HG03064 (cell line): ENCODE data around the gene TBC1D2.

Experiments
- ATAC-seq: cut with Tn5 transposase; IDR thresholded peaks from one replicate; pipeline ENCODE4 v1.9.1; 2021; ENCODE audit warnings: low read depth; ENCODE audit not compliant: unreplicated experiment

Gene TBC1D2

GRCh38 chr9:98219364-98219716 is 36.1 kb downstream of the TBC1D2 start:
- ATAC-seq: no peak

DNA sequence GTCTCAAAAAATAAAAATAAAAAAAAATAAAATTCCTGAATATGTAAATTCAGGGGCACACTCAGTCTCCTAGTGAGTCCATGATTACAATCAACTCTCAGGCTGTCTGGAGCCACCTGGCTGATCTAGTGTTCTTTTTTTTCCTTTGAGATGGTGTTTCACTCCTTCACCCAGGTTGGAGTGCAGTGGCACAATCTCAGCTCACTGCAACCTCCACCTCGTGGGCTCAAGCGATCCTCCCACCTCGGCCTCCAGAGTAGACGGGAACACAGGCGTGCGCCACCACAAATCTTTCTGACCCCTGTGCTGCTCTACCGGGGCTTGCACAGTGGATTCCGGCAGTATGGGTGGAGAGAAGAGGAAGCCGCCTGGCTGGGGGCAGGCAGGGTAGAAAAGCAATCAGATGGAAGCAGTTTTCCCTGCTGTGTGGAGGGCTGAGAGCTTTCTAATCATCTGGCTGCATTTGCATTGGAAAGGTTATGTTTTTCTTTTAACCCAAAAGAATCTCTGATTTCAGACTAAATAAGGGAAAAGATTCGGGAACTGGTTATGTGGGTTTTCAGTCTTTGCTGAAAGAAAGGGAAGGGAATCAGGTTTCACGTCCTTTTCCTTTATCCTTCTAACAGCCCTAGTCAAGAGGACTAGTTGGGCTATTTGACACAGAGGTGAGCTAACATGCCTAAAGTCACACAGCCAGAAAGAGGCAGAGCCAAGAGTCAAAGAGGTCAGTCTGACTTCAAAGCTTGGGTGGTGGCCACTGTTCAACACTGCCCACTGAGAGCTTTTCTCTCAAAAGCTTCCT is 36.7 kb downstream of the TBC1D2 start:
- ATAC-seq: no peak

GRCh38 chr9:98217255-98217654 is 38.2 kb downstream of the TBC1D2 start:
- no peak for ATAC-seq

- ATAC-seq: no peak
Measured at GRCh38 chr9:98216391-98216790, 39.1 kb downstream of the TBC1D2 start.

- no peak for ATAC-seq
Measured at GRCh38 chr9:98215821-98216220, 39.6 kb downstream of the TBC1D2 start.

GRCh38 chr9:98215271-98215670 is 40.2 kb downstream of the TBC1D2 start:
- no peak for ATAC-seq

- no peak for ATAC-seq
Measured at GRCh38 chr9:98214811-98215210, 40.6 kb downstream of the TBC1D2 start.

DNA sequence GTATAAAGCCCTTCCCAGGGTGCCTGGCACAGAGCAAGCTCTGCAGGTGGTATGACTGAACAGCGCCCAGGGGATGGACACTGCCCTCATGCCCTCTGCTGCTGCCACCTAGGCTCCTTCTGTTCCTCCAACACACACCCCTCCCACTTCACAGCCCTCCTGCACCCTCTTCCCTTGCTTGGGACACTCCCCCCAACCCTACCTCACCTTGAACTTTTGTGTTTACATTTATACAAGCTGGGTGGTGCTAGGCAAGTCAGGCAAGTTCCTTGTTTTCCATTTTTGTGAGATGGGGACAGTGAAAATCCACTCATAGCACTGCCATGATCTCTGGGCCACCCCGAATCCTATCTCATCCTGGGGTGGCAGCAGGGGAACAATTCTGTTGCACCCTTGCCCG is 44.2 kb downstream of the TBC1D2 start:
- no peak for ATAC-seq

DNA sequence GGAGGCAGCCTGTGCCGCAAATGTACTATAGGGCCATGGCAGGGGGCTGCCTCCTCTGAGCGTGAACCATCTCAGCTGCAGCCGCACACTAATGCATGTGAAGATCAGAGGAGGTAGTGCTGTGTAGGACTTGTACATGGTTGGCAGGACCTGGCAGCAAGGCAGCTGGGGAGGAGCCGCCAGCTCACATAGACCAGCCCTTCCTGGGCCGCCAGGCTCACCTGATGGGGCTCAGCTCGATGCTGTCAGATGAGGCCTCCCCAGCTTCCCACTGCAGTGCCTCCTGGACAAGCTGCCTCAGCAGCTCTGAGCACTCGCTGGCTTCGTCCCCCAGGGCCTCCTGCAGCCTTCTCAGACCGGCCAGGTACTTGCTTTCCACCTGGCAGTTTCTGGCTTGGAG is 45.0 kb downstream of the TBC1D2 start:
- no peak for ATAC-seq

- ATAC-seq: no peak
Measured at GRCh38 chr9:98209530-98209929, 45.9 kb downstream of the TBC1D2 start.

- no peak for ATAC-seq
Measured at GRCh38 chr9:98208635-98209034, 46.8 kb downstream of the TBC1D2 start.

DNA sequence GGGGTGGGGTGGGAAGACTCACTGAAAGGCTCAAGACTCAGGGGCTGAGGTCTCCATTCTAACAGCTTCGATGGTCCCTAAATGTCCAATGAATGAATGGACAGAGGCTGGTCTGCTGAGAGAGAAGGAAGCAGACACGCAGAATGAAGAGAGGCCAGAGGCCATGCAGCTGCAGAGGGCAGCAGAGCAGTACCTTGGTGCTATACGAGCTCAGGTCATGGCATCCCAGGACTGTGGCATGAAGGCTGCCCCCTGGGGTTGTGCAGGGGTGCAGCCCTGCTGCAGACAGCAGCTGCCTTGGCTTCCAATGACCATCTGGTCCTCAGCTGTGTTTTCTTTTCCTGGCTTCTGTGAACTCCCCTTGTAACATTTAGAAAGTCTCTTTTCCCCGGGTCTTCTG is 47.8 kb downstream of the TBC1D2 start:
- ATAC-seq: no peak

DNA sequence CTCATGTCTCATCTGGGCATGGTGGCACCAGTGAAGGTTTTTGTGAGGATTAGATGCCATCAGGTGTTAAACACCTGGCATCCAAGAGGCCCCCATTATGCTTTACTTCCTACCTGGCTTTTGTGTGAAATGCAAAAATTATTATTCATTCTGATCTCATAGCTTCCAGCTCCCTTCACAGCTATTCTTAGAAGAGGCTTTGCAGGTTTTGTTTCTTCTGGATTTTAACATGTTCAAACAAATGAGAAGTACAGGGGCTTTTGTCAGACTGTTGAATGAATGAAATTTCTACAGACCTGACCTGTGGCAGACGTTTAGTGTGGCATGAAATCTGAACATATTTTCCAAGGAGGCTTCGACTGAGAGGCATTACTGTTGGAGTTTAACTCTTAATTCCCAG is 48.7 kb downstream of the TBC1D2 start:
- ATAC-seq: no peak

- no peak for ATAC-seq
Measured at GRCh38 chr9:98204692-98205091, 50.8 kb downstream of the TBC1D2 start.

DNA sequence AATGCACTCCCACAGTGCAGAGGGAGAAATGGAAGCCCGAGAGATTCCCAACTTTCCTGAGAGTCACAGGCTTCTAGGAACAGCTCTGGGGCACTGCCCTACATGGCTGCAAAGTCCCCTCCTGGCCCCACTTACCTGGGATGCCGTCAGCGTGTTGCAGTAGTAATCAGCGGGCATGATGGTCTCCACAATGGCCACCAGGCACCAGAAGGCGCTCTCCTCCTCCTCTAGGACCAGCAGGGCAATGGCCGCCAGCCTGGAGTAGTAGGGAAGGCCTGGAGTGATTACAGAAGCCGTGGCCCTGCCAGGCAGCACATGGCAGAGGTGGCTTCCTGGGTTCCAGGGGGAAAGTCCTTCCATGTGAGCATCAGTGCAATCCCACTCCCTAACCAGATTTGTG is 52.3 kb downstream of the TBC1D2 start:
- ATAC-seq: no peak

DNA sequence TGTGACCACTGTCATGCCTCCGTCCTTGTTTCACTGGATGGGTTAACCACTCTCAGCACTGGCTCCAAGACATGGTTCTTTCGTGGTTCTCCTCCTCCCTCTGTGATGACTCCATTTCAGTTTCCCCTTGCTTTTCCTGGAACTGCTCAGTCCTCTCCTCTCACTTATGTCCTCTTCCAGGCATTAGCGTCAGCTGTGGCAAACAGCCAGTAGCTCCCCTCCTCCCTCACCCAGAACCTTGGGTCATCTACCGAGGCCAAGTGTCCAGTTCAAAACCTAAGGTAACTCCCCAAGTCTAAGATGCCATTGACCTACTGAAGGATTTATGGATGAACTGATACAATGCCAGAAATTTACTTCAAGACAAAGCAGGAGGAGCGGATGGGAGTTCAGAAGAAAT is 53.2 kb downstream of the TBC1D2 start:
- no peak for ATAC-seq

GRCh38 chr9:98201749-98202148 is 53.7 kb downstream of the TBC1D2 start:
- no peak for ATAC-seq

DNA sequence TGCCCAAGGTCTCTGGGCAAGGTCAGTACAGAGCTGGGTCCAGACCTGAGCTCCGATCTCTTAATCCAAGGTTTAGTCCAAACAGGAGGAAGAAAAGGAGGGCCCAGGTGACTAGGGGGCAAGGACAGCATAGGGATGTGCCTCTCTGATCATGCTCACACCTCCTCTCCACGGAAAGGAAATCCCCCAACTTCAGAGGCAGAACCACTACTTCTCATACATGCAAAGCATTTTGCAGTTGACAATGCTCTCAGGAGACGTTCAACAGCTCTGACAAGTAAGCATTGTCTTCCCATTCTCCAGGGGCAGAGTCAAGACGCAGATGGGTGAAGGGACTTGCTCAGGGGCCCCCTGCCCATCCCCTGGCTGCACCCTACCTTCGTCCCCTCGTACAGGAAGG is 54.3 kb downstream of the TBC1D2 start:
- ATAC-seq: no peak

DNA sequence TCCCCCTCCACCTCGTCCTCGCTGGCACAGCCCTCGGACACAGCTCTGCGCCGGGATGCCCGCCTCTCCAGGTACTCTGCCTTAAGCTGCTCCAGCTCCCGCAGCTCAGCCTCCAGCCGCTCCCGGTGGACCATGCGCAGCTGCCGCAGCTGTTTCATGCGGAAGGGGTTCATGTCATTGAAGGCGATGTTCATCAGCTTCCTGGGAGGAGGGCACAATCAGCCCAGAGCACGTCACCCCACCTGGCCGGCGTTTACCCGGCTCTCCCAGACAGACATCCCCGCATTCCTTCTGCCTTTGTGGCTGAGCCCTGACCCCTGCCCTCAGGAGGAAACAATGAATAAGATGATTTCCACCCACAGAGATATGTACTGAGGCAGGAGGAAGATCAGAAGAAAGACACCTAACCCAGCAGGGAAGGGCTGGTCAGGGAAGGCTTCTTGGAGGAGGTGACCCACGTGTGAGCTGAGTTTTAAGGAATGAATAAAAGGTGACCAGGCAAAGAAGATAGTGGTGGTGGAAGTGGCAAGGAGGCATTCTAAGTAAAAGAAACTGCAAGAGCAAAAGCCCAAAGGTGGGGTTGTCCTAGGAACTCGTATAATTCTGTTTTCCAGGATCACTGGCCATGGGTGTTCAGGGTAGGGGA is 55.9 kb downstream of the TBC1D2 start:
- no peak for ATAC-seq

- ATAC-seq: no peak
Measured at GRCh38 chr9:98195671-98196070, 59.8 kb downstream of the TBC1D2 start.

GRCh38 chr9:98193336-98193944 is 62.0 kb downstream of the TBC1D2 start:
- no peak for ATAC-seq
